Karpas-422 (cell line): ENCODE data around the gene YPEL3. TPM values are rescaled to one million over a fixed set of nuclear protein-coding genes. Genes with fewer than 3 reads are reported as not detected.

ENCODE experiments used
- DNase-seq: peaks from one replicate; pipeline ENCODE4 v3.0.0-alpha.2; 2015
- H2AFZ ChIP-seq: fragments of 200-600 bp; sonication (generic); 2 replicates; pipeline ENCODE4 v1.6.1; 2014; ENCODE audit warnings: antibody characterized with exemption, low read length, mixed read lengths
- H3K27ac ChIP-seq: fragments of 200-600 bp; sonication (generic); 2 replicates; pipeline ENCODE4 v1.5.1; 2014; ENCODE audit warnings: mild to moderate bottlenecking, low read length, moderate library complexity
- H3K27me3 ChIP-seq: fragments of 200-600 bp; sonication (generic); 2 replicates; pipeline ENCODE4 v1.6.1; 2014; ENCODE audit warnings: low read length, mixed read lengths
- H3K36me3 ChIP-seq: fragments of 200-600 bp; sonication (generic); 2 replicates; pipeline ENCODE4 v1.6.1; 2014; ENCODE audit warnings: low read length, mixed read lengths; ENCODE audit not compliant: insufficient read depth
- H3K4me1 ChIP-seq: fragments of 200-600 bp; sonication (generic); 2 replicates; pipeline ENCODE4 v1.6.1; 2014; ENCODE audit warnings: mild to moderate bottlenecking, low read length, mixed read lengths
- H3K4me2 ChIP-seq: fragments of 200-600 bp; sonication (generic); 2 replicates; pipeline ENCODE4 v1.6.1; 2014; ENCODE audit warnings: low read length, low read depth, mild to moderate bottlenecking; ENCODE audit not compliant: poor library complexity, severe bottlenecking
- H3K4me3 ChIP-seq: fragments of 200-600 bp; sonication (generic); 2 replicates; pipeline ENCODE4 v1.5.1; 2014; ENCODE audit warnings: mild to moderate bottlenecking, antibody characterized with exemption, low read length, mixed read lengths
- H3K79me2 ChIP-seq: fragments of 200-600 bp; sonication (generic); 2 replicates; pipeline ENCODE4 v1.6.1; 2014; ENCODE audit warnings: mild to moderate bottlenecking, low read length, mixed read lengths
- H3K9ac ChIP-seq: fragments of 200-600 bp; sonication (generic); 2 replicates; pipeline ENCODE4 v1.6.0; 2014; ENCODE audit warnings: low read length
- H3K9me2 ChIP-seq: fragments of 200-600 bp; sonication (generic), shearing (Covaris generic); replicated peaks from 2 replicates; pipeline ENCODE4 v1.6.0; 2014; ENCODE audit warnings: mild to moderate bottlenecking, low read length, moderate library complexity; ENCODE audit not compliant: insufficient read depth
- H3K9me3 ChIP-seq: fragments of 300-700, 200-600 bp; sonication (generic); 2 replicates; pipeline ENCODE4 v1.6.1; 2014; ENCODE audit warnings: low read length, mixed read lengths
- H4K20me1 ChIP-seq: fragments of 200-600 bp; sonication (generic); 2 replicates; pipeline ENCODE4 v1.6.1; 2014; ENCODE audit warnings: mild to moderate bottlenecking, antibody characterized with exemption, low read length, low read depth; ENCODE audit not compliant: insufficient read depth
- total RNA-seq: library from RNA; depleted of rRNA; stranded (reverse); fragments of >200 nt; shearing (Covaris generic); gene quantifications from 2 replicates; pipeline ENCODE4 v1.2.3, GENCODE V29; 2014; ENCODE audit warnings: low replicate concordance

Gene YPEL3
- total RNA-seq, 1 experiment from 2014 or later = 62.1 TPM

DNA sequence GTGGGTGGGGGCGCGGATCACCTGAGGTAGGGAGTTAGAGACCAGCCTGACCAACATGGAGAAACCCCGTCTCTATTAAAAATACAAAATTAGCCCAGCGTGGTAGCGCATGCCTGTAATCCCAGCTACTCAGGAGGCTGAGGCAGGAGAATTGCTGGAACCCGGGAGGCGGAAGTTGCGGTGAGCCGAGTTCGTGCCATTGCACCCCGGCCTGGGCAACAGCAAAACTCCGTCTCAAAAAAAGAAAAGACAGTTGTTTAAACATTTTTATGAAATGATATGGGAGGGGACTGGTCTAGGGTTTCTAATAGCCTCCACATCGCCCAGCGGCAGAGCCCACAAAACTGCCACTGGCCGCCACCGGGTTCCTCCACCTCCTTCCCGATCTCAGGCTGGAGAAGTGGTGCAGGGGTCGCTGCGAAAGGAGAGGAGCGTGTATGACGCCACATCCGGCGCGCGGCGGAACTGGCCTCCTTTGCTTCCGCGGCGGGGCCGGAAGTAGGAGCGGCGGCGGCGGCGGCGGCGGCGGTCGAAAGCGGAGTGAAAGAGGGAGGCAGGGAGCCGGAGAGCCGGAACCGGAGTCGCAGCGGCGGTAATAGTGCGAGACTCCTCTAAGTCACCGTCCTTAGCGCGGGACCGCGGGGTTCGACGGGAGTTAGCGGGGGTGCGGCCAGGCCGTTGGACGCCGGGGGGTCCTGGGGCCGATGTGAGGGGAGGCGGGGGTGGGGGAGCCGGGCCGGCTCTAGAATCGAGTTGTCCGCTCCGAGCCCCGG, 20.3 kb downstream of the YPEL3 start, which contains the start of gene PPP4C:
TSS of gene PPP4C (plus strand) at position 492 of the 773 bp plus-strand sequence. CDS start 384 bp downstream, outside the sequence.
- peak; percentile 96 for DNase-seq
- Histone ChIP-seq H3K27me3 (no peaks in the 10 kb centered on the region), H3K9me2 (no peaks in the 10 kb centered on the region), H3K4me3 (peak within 1 kb of the TSS; percentile 97), H3K9me3 (no peaks in the 10 kb centered on the region), H3K36me3 (peaks cover 43% of the 10 kb centered on the region), H3K27ac (peak within 1 kb of the TSS; percentile 66), H3K9ac (peak within 1 kb of the TSS; percentile 99), H4K20me1 (peaks cover 27% of the 10 kb centered on the region), H3K4me1 (peaks cover 20% of the 10 kb centered on the region), H2AFZ (peak within 1 kb of the TSS; percentile 58; the same call in 1 of the 2 replicates), H3K4me2 (peak within 1 kb of the TSS; percentile 83), H3K79me2 (peaks cover 43% of the 10 kb centered on the region)

DNA sequence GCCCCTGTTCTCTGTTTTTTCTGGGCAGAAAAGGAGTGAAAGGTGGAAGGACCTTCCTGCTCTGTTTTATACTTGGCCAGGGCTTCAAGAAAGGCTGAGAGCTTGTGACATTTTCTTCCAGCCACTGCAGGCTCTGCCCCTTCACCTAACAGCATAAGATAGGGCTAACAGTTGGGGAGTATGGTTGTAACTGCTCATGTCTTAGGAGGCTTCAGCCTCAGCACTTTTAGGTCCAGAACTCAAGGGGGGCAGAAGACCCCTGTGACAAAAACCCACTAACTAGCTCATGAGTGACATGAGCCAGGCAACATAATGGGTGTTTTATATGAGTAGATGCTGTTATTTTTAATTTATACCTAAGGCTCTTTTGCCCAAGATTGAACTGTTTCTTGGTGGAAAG, 25.5 kb downstream of the YPEL3 start:
- H3K9ac ChIP-seq = no peak overlapping the region
- no peaks in the 10 kb centered on the region for H3K9me2 ChIP-seq
- peaks cover 62% of the 10 kb centered on the region for H3K36me3 ChIP-seq
- H3K27me3 ChIP-seq = no peaks in the 10 kb centered on the region
- no peaks in the 10 kb centered on the region for H3K9me3 ChIP-seq
- H4K20me1 ChIP-seq = peaks cover 38% of the 10 kb centered on the region
- peaks cover 29% of the 10 kb centered on the region for H3K4me1 ChIP-seq
- no peak overlapping the region for H3K4me2 ChIP-seq
- H2AFZ ChIP-seq = no peak overlapping the region
- DNase-seq = no peak
- H3K27ac ChIP-seq = no peak overlapping the region
- H3K4me3 ChIP-seq = no peak overlapping the region
- peaks cover 22% of the 10 kb centered on the region for H3K79me2 ChIP-seq

DNA sequence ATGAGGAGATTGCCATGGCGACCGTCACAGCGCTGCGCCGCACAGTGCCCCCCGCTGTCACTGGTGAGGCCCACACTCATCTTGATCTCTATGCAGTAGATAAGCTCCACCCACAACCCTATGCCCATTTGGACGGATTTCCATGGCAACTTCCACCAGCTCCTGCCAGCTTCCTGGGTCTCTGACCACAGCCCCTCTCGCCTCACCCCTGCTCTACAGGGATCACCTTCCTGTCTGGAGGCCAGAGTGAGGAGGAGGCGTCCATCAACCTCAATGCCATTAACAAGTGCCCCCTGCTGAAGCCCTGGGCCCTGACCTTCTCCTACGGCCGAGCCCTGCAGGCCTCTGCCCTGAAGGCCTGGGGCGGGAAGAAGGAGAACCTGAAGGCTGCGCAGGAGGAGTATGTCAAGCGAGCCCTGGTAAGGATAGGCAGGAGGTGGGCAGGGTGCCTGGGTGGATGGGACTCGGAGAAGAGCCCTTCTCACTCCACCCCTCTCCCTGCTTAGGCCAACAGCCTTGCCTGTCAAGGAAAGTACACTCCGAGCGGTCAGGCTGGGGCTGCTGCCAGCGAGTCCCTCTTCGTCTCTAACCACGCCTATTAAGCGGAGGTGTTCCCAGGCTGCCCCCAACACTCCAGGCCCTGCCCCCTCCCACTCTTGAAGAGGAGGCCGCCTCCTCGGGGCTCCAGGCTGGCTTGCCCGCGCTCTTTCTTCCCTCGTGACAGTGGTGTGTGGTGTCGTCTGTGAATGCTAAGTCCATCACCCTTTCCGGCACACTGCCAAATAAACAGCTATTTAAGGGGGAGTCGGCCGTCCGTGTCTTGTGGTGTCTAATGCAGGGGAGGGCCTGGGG, 26.2 kb downstream of the YPEL3 start:
- no peak overlapping the region for H3K27ac ChIP-seq
- H3K79me2 ChIP-seq = peaks cover 23% of the 10 kb centered on the region

DNA sequence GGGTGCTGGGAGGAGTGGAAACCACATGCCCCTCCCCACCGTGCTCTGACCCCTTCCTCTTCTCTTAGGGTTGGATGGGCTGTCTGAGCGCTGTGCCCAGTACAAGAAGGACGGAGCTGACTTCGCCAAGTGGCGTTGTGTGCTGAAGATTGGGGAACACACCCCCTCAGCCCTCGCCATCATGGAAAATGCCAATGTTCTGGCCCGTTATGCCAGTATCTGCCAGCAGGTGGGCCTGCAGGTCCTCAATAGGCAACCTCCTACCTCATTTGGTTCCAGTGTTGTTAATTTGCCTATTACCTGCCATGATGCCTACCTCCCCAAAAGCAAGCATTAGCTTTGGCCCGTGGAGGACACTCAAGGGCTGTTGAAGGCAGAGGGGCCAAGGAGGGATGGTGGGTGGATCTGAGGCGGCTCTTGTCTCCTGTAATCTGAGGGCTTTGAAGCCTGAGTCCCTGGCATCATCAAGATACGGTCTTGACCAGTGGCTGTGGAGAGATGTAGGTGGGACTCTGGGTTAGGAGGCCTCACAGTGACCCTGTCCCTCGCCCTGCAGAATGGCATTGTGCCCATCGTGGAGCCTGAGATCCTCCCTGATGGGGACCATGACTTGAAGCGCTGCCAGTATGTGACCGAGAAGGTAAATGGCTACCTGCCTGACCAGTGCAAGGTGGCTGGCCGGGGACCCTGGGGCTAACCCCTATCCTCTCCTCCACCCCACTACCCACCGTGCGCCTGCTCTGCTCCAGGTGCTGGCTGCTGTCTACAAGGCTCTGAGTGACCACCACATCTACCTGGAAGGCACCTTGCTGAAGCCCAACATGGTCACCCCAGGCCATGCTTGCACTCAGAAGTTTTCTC, 27.0 kb downstream of the YPEL3 start:
- Histone ChIP-seq H3K36me3 (peaks cover 62% of the 10 kb centered on the region), H3K4me3 (no peak overlapping the region), H3K79me2 (peaks cover 31% of the 10 kb centered on the region), H2AFZ (no peak overlapping the region), H4K20me1 (peaks cover 38% of the 10 kb centered on the region), H3K9me2 (no peaks in the 10 kb centered on the region), H3K4me1 (peaks cover 32% of the 10 kb centered on the region), H3K27ac (no peak overlapping the region), H3K9me3 (no peaks in the 10 kb centered on the region), H3K4me2 (no peak overlapping the region), H3K27me3 (no peaks in the 10 kb centered on the region), H3K9ac (no peak overlapping the region)
- DNase-seq = peak; percentile 82

More for the DNA sequence above, 26.2 kb downstream of the YPEL3 start:
- no peak overlapping the region for H2AFZ ChIP-seq
- no peak for DNase-seq
- peaks cover 27% of the 10 kb centered on the region for H3K4me1 ChIP-seq
- H3K27me3 ChIP-seq = no peaks in the 10 kb centered on the region
- H3K36me3 ChIP-seq = peaks cover 62% of the 10 kb centered on the region
- H3K9me2 ChIP-seq = no peaks in the 10 kb centered on the region
- H3K9me3 ChIP-seq = no peaks in the 10 kb centered on the region
- no peak overlapping the region for H3K4me3 ChIP-seq
- peaks cover 38% of the 10 kb centered on the region for H4K20me1 ChIP-seq
- no peak overlapping the region for H3K4me2 ChIP-seq
- H3K9ac ChIP-seq = no peak overlapping the region

DNA sequence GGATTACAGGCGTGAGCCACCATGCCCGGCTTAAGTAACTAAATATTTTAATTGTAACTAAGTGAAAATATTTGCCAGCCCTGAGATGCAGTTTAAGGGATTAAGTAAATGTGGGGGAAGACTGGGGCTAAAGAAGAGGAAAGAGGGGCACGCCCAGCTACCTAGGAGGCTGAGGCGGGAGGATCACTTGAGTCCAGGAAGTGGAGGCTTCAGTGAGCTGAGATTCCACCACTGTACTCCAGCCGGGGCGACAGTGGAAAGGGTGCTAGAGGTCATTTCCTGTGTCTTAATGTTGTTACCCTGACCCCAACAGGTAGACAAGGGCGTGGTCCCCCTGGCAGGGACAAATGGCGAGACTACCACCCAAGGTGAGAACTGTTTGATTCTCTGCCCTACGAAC, 27.7 kb downstream of the YPEL3 start:
- no peak overlapping the region for H3K4me2 ChIP-seq
- H2AFZ ChIP-seq = no peak overlapping the region
- H3K79me2 ChIP-seq = peaks cover 31% of the 10 kb centered on the region
- peaks cover 38% of the 10 kb centered on the region for H4K20me1 ChIP-seq
- no peak overlapping the region for H3K9ac ChIP-seq
- no peaks in the 10 kb centered on the region for H3K27me3 ChIP-seq
- H3K36me3 ChIP-seq = peaks cover 62% of the 10 kb centered on the region
- H3K4me1 ChIP-seq = peaks cover 38% of the 10 kb centered on the region
- H3K9me3 ChIP-seq = no peaks in the 10 kb centered on the region
- DNase-seq = no peak
- no peaks in the 10 kb centered on the region for H3K9me2 ChIP-seq
- H3K4me3 ChIP-seq = no peak overlapping the region
- no peak overlapping the region for H3K27ac ChIP-seq

DNA sequence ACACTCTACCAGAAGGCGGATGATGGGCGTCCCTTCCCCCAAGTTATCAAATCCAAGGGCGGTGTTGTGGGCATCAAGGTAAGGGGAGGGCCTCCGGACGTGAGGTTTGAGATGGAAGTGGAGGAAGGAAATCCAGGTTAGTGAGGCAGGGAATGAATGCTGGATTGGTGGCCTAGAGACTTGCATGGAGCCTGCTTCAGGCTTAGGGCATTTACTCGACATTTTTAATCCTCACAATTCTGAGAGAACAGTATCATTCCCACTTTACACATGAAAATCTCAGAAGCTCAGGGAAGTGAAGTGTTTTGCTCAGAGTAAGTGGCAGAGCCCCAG, 28.5 kb downstream of the YPEL3 start:
- H3K4me3 ChIP-seq = peak overlapping the region; percentile 99; the same call in 1 of the 2 replicates
- peak overlapping the region; percentile 95 for H3K27ac ChIP-seq
- H3K4me1 ChIP-seq = peaks cover 42% of the 10 kb centered on the region
- H3K4me2 ChIP-seq = peak overlapping the region; percentile 85
- H3K79me2 ChIP-seq = peaks cover 31% of the 10 kb centered on the region
- H2AFZ ChIP-seq = no peak overlapping the region
- peaks cover 62% of the 10 kb centered on the region for H3K36me3 ChIP-seq
- H4K20me1 ChIP-seq = peaks cover 38% of the 10 kb centered on the region
- no peaks in the 10 kb centered on the region for H3K9me2 ChIP-seq
- no peaks in the 10 kb centered on the region for H3K27me3 ChIP-seq
- DNase-seq = no peak
- H3K9ac ChIP-seq = no peak overlapping the region
- no peaks in the 10 kb centered on the region for H3K9me3 ChIP-seq

DNA sequence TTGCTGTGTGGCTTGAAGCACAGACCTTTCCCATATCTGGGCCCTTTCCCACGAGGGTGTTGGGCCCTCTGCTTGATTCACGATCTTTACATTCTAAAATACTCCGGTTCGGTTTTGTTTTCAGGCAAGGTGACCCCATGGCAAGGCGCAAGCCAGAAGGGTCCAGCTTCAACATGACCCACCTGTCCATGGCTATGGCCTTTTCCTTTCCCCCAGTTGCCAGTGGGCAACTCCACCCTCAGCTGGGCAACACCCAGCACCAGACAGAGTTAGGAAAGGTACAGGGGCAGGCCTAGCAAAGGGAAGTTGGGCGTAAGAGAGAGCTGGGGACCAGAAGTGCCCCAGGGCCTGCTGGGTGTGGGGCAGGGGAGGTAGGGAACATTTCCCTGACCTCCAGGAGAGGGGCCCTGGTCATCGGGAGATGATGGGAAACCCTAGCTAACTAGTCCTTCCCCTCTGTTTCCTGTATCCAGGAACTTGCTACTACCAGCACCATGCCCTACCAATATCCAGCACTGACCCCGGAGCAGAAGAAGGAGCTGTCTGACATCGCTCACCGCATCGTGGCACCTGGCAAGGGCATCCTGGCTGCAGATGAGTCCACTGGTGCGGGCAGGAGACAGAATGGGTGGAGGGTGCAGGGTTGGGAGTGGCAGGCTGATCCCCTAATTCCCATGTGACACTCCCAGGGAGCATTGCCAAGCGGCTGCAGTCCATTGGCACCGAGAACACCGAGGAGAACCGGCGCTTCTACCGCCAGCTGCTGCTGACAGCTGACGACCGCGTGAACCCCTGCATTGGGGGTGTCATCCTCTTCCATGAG, 29.0 kb downstream of the YPEL3 start:
- H3K36me3 ChIP-seq = peaks cover 58% of the 10 kb centered on the region
- peaks cover 38% of the 10 kb centered on the region for H4K20me1 ChIP-seq
- peak overlapping the region; percentile 99 for H3K4me3 ChIP-seq
- no peak overlapping the region for H2AFZ ChIP-seq
- peak overlapping the region; percentile 85 for H3K4me2 ChIP-seq
- no peaks in the 10 kb centered on the region for H3K9me2 ChIP-seq
- H3K4me1 ChIP-seq = peaks cover 42% of the 10 kb centered on the region
- no peak for DNase-seq
- H3K27me3 ChIP-seq = no peaks in the 10 kb centered on the region
- H3K79me2 ChIP-seq = peaks cover 31% of the 10 kb centered on the region
- H3K27ac ChIP-seq = peak overlapping the region; percentile 95
- H3K9me3 ChIP-seq = no peaks in the 10 kb centered on the region
- H3K9ac ChIP-seq = peak overlapping the region; percentile 99
